ENCODE results near the gene TMEM273. TPM values are rescaled to one million over a fixed set of nuclear protein-coding genes. Genes with fewer than 3 reads are reported as not detected.

TMEM273 gene
- total and polyA plus RNA-seq, 2 of the 4 experiments (the other 2 are of a cell fraction): not detected

DNA sequence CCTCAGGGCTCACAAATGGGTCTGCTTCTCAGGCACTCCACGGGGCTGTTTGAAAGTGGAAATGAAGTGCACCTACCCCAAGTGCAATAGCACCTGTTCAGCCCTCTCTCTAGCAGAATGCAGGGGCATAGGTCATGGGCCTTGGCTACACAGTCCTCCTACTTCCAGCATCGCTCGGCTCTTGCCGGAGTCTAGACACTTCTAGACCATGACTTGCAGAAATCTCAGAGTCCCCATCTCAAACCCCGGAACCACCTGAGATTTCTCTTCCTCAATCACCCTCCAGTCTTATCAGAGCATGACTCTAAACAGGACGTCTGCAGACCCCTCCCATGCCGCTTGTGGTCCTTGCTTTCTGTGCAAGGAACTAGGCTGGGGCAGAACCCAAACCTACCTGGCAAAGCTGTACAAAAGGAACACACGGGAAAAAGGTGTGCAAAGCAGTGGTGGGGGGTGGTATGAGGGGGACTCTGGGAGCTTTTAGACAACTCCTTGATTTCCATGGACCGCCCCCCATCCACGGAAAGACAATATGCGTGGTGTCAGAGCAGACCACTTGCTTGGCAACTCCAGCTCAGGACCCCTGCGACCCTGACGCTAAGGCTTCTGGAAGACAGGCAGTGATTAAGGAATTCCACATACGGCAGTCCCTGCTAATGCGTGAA is 13.8 kb downstream of the TMEM273 start:
- in situ Hi-C loops (cut with MboI; ENCODE audit: low sequenced_read_pairs): no loop called here
- H2BK15ac ChIP-seq (ENCODE audit: low read depth, low read length): no peak overlapping the region
- no peak overlapping the region for H3K4me2 ChIP-seq (ENCODE audit: low read depth, low read length)

More for the DNA sequence above, 13.8 kb downstream of the TMEM273 start:
- H3K79me1 ChIP-seq (ENCODE audit: low read depth in 1 of 2, low read length in 2 of 2): no peaks in the 10 kb centered on the region
- no peak overlapping the region for H2AK5ac ChIP-seq (ENCODE audit: low read depth, low read length)
- no peaks in the 10 kb centered on the region for H3K9me3 ChIP-seq (ENCODE audit: control insufficient read depth, insufficient read depth, low read length)
- ChIA-PET CTCF (interaction anchor here (0.9 kb wide), 1 partner anchor 10 kb away, joined by 4 read pairs; no protein-coding TSS in a partner anchor), POLR2A (ENCODE audit: unreplicated experiment) (no interaction called here)
- H2AFZ ChIP-seq (replicated peaks; ENCODE audit: low read length, poor library complexity): no peak overlapping the region
- H3K9me1 ChIP-seq (ENCODE audit: insufficient read depth, low read length): peaks cover 25% of the 10 kb centered on the region
- no peak overlapping the region for H3K9ac ChIP-seq (ENCODE audit: low read depth, low read length)
- dilution Hi-C loops (cut with HindIII; ENCODE audit: low sequenced_read_pairs, unreplicated experiment): no loop called here
- no peak overlapping the region for H3K56ac ChIP-seq (ENCODE audit: extremely low read depth, insufficient read depth, low read length)
- peaks cover 14% of the 10 kb centered on the region for H3K4me1 ChIP-seq (ENCODE audit: control insufficient read depth, insufficient read depth, low read length)
- no peak overlapping the region for H3K4me3 ChIP-seq (ENCODE audit: insufficient read depth, low read depth, low read length)
- no peak overlapping the region for H4K91ac ChIP-seq (ENCODE audit: insufficient read depth, low read depth, low read length)
- H4K20me1 ChIP-seq (ENCODE audit: insufficient read depth, low read length): no peaks in the 10 kb centered on the region
- no peak overlapping the region for H3K14ac ChIP-seq (replicated peaks; ENCODE audit: low read depth, low read length)
- intact Hi-C loops (cut with micrococcal nuclease): no loop called here
- TF ChIP-seq POLR2A (IDR thresholded peaks at IDR 0.05; ENCODE audit: low read depth, low read length) (no peak), MXI1 (IDR thresholded peaks at IDR 0.05; ENCODE audit: borderline replicate concordance, low read depth, low read length) (no peak), SMC3 (IDR thresholded peaks at IDR 0.05; ENCODE audit: low read depth, low read length) (no peak), CHD1 (IDR thresholded peaks at IDR 0.05; ENCODE audit: low read depth, low read length) (no peak), NFE2L2 (IDR thresholded peaks at IDR 0.05; ENCODE audit: low read depth, low read length) (peak; percentile 67), RFX5 (IDR thresholded peaks at IDR 0.05; ENCODE audit: low read depth, low read length) (no peak)
- no peak for ATAC-seq (ENCODE audit: low read depth)
- H2AK9ac ChIP-seq (replicated peaks; ENCODE audit: low read depth, low read length, poor library complexity): no peak overlapping the region
- no peak overlapping the region for H3K23ac ChIP-seq (ENCODE audit: low read depth, low read length)
- H3K27me3 ChIP-seq (ENCODE audit: control insufficient read depth, insufficient read depth, low read length): no peaks in the 10 kb centered on the region
- H3K36me3 ChIP-seq (ENCODE audit: control insufficient read depth, insufficient read depth, low read length): no peaks in the 10 kb centered on the region
- H3K4ac ChIP-seq (ENCODE audit: low read depth, low read length): no peak overlapping the region; the same call in 1 of the 2 replicates
- no peak overlapping the region for H3K18ac ChIP-seq (ENCODE audit: low read depth, low read length)
- H4K8ac ChIP-seq (ENCODE audit: low read depth in 2 of 2, low read length in 2 of 2): no peak overlapping the region
- no peak overlapping the region for H2BK20ac ChIP-seq (ENCODE audit: low read depth, low read length)
- no peak overlapping the region for H3K27ac ChIP-seq (ENCODE audit: insufficient read depth, low read length)
- DNase-seq: no peak
- WGBS, 2 experiments (ENCODE audit: extremely low coverage in 2 of 2, insufficient read length in 1 of 2): 98% methylated on average over 7 of the region's 15 CpGs; no CpG with 5 or more reads in 1 of the 2 experiments
- H2BK120ac ChIP-seq (ENCODE audit: low read depth, low read length): no peak overlapping the region
- no peak overlapping the region for H4K5ac ChIP-seq (ENCODE audit: low read depth, low read length)
- no peak overlapping the region for H2BK5ac ChIP-seq (ENCODE audit: low read depth, low read length, poor library complexity, severe bottlenecking)
- BruUV-seq (replicated peaks): no TSS peak
